K562 (cell line): Measurements from ENCODE around the gene STARD13. TPM values are rescaled to one million over a fixed set of nuclear protein-coding genes. Genes with fewer than 3 reads are reported as not detected.

Experiments used
- ATAC-seq: fragments of 200-7000 bp; cut with Tn5 transposase; 3 replicates; pipeline ENCODE4 v1.9.1; 2020; ENCODE audit warnings: moderate library complexity
- BruUV-seq: library from RNA; stranded (reverse); fragments of 400-500 nt; replicated peaks from 2 replicates; lab custom pipeline; 2021; lab: Mats Ljungman, UMichigan
- CTCF ChIA-PET: fragments of 300-600 bp; formaldehyde crosslinking; extraction: SDS; loops from one replicate; lab custom pipeline; 2021; ENCODE audit warnings: low intra/inter-chr PET ratio; lab: Yijun Ruan, JAX
- POLR2A ChIA-PET: fragments of 300-600, 350-650 bp; sonication (Branson Sonifier 250); formaldehyde crosslinking; extraction: SDS; loops from one replicate; lab custom pipeline; 2021; ENCODE audit warnings: antibody characterized with exemption, inconsistent platforms; lab: Yijun Ruan, JAX
- DNase-seq, 4 experiments: peaks; one replicate each; pipeline versions ENCODE4 v3.0.0 to v3.0.0-alpha.2; 2011 to 2018; ENCODE audit warnings: low spot score in 3 of 4, mixed read lengths in 3 of 4; ENCODE audit errors: extremely low read depth in 1 of 4
- FAIRE-seq: peaks from 2 replicates; lab custom pipeline; 2011; peaks lifted over from hg19 to GRCh38; lab: Jason Lieb, UNC
- H2AFZ ChIP-seq: 2 replicates; pipeline ENCODE4 v1.6.0; 2011; ENCODE audit warnings: low read depth, low read length, control low read depth, inconsistent platforms
- H3K27ac ChIP-seq: fragments of 200-600 bp; 3 replicates; pipeline ENCODE4 v1.8.0; 2011; ENCODE audit warnings: low read depth, mild to moderate bottlenecking, control low read depth, inconsistent platforms, low read length, moderate library complexity, mixed read lengths; ENCODE audit errors: extremely low read depth
- H3K27me3 ChIP-seq, 2 experiments: fragments of 300-600 bp in 1 of 2; 2 replicates in 1 of 2; 3 replicates in 1 of 2; pipeline versions ENCODE4 v1.6.0 to v1.8.0; 2011; ENCODE audit warnings: inconsistent platforms in 2 of 2, low read length in 2 of 2, mild to moderate bottlenecking in 1 of 2, mixed read lengths in 1 of 2, moderate library complexity in 1 of 2; ENCODE audit not compliant: control insufficient read depth in 2 of 2, insufficient read depth in 2 of 2
- H3K36me3 ChIP-seq: fragments of 300-600 bp; 3 replicates; pipeline ENCODE4 v1.8.0; 2011; ENCODE audit warnings: mild to moderate bottlenecking, low read length, inconsistent platforms; ENCODE audit not compliant: control insufficient read depth, insufficient read depth
- H3K4me1 ChIP-seq, 2 experiments: fragments of 200-600 bp in 1 of 2; replicated peaks in 1 of 2; 2 replicates in 1 of 2; 3 replicates in 1 of 2; pipeline versions ENCODE4 v1.5.1 to v1.8.0; 2011; ENCODE audit warnings: inconsistent platforms in 2 of 2, low read length in 2 of 2, mild to moderate bottlenecking in 1 of 2, mixed read lengths in 1 of 2, moderate library complexity in 1 of 2; ENCODE audit not compliant: control insufficient read depth in 2 of 2, insufficient read depth in 2 of 2
- H3K4me2 ChIP-seq: 2 replicates; pipeline ENCODE4 v1.6.1; 2011; ENCODE audit warnings: low read length, control low read depth, inconsistent platforms, mixed read lengths; ENCODE audit not compliant: insufficient read depth
- H3K4me3 ChIP-seq: fragments of 200-600 bp; sonication (generic), shearing (Covaris generic); 2 replicates; pipeline ENCODE4 v1.5.1; 2016; ENCODE audit warnings: control low read depth, inconsistent platforms
- H3K79me2 ChIP-seq: fragments of 200-600 bp; 3 replicates; pipeline ENCODE4 v1.8.0; 2011; ENCODE audit warnings: low read length, inconsistent platforms; ENCODE audit not compliant: control insufficient read depth, insufficient read depth
- H3K9ac ChIP-seq, 2 experiments: 2 replicates each; pipeline versions ENCODE4 v1.6.0 to v1.6.1; 2011; ENCODE audit warnings: low read depth in 2 of 2, low read length in 2 of 2, control low read depth in 1 of 2, inconsistent platforms in 1 of 2, mild to moderate bottlenecking in 1 of 2, mixed read lengths in 1 of 2; ENCODE audit not compliant: insufficient read depth in 1 of 2
- H3K9me1 ChIP-seq: one replicate; pipeline ENCODE4 v1.6.0; 2011; ENCODE audit warnings: inconsistent platforms, mild to moderate bottlenecking, low read length, moderate library complexity; ENCODE audit not compliant: control insufficient read depth, insufficient read depth
- H3K9me3 ChIP-seq: replicated peaks from 2 replicates; pipeline ENCODE4 v1.5.1; 2011; ENCODE audit warnings: low read depth, low read length, inconsistent platforms; ENCODE audit not compliant: control insufficient read depth, insufficient read depth
- H4K20me1 ChIP-seq: replicated peaks from 2 replicates; pipeline ENCODE4 v1.6.1; 2011; ENCODE audit warnings: low read length, inconsistent platforms, mixed read lengths; ENCODE audit not compliant: control insufficient read depth, insufficient read depth
- ETS1 ChIP-seq: conservative IDR thresholded peaks from 2 replicates; pipeline ENCODE4 v1.6.1; 2011; ENCODE audit warnings: low read depth, mild to moderate bottlenecking, low read length; ENCODE audit not compliant: control insufficient read depth
- HDAC6 ChIP-seq: IDR thresholded peaks from 2 replicates; pipeline ENCODE4 v1.6.1; 2012; ENCODE audit warnings: low read depth, mild to moderate bottlenecking, control low read depth, inconsistent platforms, low read length, moderate library complexity
- ID3 ChIP-seq, 2 experiments: fragments of 250-450 bp in 1 of 2; fragments of 450-650 bp in 1 of 2; sonication (Bioruptor Pico) in 1 of 2; IDR thresholded peaks; 2 replicates each; pipeline versions ENCODE4 v1.6.1 to v1.8.0; 2016 to 2021; ENCODE audit warnings: mild to moderate bottlenecking in 2 of 2, moderate library complexity in 2 of 2, missing compliant biosample characterization in 1 of 2, missing genetic modification characterization in 1 of 2
- PCBP1 ChIP-seq: fragments of 200-400 bp; formaldehyde crosslinking; IDR thresholded peaks from 2 replicates; pipeline ENCODE4 v1.6.1; 2018; ENCODE audit warnings: mild to moderate bottlenecking, low read depth, low read length; ENCODE audit not compliant: poor library complexity, severe bottlenecking
- PHB2 ChIP-seq: fragments of 450-650 bp; IDR thresholded peaks from 2 replicates; pipeline ENCODE4 v1.6.1; 2017; ENCODE audit warnings: low read depth
- PHTF2 ChIP-seq: fragments of 250-450 bp; sonication (Bioruptor Pico); IDR thresholded peaks from 2 replicates; pipeline ENCODE4 v1.5.0; 2021; ENCODE audit warnings: mild to moderate bottlenecking
- RBM39 ChIP-seq: fragments of 200-400 bp; formaldehyde crosslinking; optimal IDR thresholded peaks from 2 replicates; pipeline ENCODE3; 2018; ENCODE audit warnings: low read depth, low read length
- SLC30A9 ChIP-seq: fragments of 250-450 bp; sonication (Bioruptor Pico); IDR thresholded peaks from 2 replicates; pipeline ENCODE4 v1.8.0; 2022; ENCODE audit warnings: mild to moderate bottlenecking, moderate library complexity
- SRSF1 ChIP-seq: fragments of 200-400 bp; formaldehyde crosslinking; IDR thresholded peaks from 2 replicates; pipeline ENCODE4 v1.6.1; 2017; ENCODE audit warnings: mild to moderate bottlenecking, low read depth, low read length, moderate library complexity
- STAT5B ChIP-seq: fragments of 250-450 bp; sonication (Bioruptor Pico); IDR thresholded peaks from 2 replicates; pipeline ENCODE4 v1.8.0; 2021; ENCODE audit warnings: mild to moderate bottlenecking, inconsistent platforms
- ZNF124 ChIP-seq: sonication (generic); formaldehyde crosslinking; IDR thresholded peaks from 2 replicates; pipeline ENCODE4 v1.8.1; 2022; ENCODE audit warnings: missing genetic modification reagents
- ZNF140 ChIP-seq: fragments of 250-450 bp; sonication (Bioruptor Pico); IDR thresholded peaks from 2 replicates; pipeline ENCODE4 v1.8.0; 2021; ENCODE audit warnings: moderate library complexity, mild to moderate bottlenecking, inconsistent platforms
- WGBS: fragments of 100-300 bp; shearing (Covaris generic); methylation state at CpG from one replicate; pipeline ENCODE4 v1.1.6; 2016; ENCODE audit warnings: low coverage, mixed read lengths; ENCODE audit not compliant: insufficient coverage; ENCODE audit errors: missing lambda C conversion rate; 5-methylcytosine and 5-hydroxymethylcytosine counted together
- in situ Hi-C: fragments of 300-500 bp; cut with MboI; formaldehyde crosslinking; loops from 4 replicates; pipeline ENCODE4 v1.15.0; 2018; ENCODE audit warnings: inconsistent platforms, mixed read lengths
- intact Hi-C: fragments of 100-400 bp; cut with micrococcal nuclease; formaldehyde crosslinking; loops from 2 replicates; pipeline ENCODE4 v1.14.2; 2022
- polyA plus RNA-seq, 8 experiments: library from polyadenylated mRNA; depleted of rRNA in 4 of 8; stranded (reverse) in 5 of 8; unstranded in 3 of 8; fragments of >200 nt; fragmentation: Nextera tagmentation in 2 of 8; fragmentation: Illumina TruSeq in 1 of 8; extraction: Ambion mirVana in 2 of 8; extraction: Trizol in 1 of 8; gene quantifications; 2 replicates each; pipeline versions ENCODE4 v1.2.1 to v1.2.3, GENCODE V29; 2011 to 2014; ENCODE audit warnings: inconsistent platforms in 1 of 8, missing spikeins in 1 of 8
- total RNA-seq, 7 experiments: library from RNA; depleted of rRNA in 6 of 7; stranded (reverse); fragments of >200 nt in 6 of 7; fragmentation: Illumina TruSeq in 2 of 7; extraction: Trizol in 2 of 7; gene quantifications; 2 replicates each; pipeline versions ENCODE4 v1.2.1 to v1.2.3, GENCODE V29; 2011 to 2021; ENCODE audit warnings: low replicate concordance in 1 of 7
- TF ChIP-seq, protein P1 (sequence below): fragments of 250-450 bp; sonication (Bioruptor Pico); IDR thresholded peaks from 2 replicates; pipeline ENCODE4 v1.8.0; 2021; ENCODE audit warnings: moderate library complexity, mild to moderate bottlenecking, inconsistent platforms

Gene STARD13
- total and polyA plus RNA-seq, 9 of the 15 experiments (the other 6 are each of a cell fraction or from before 2014, with no cell fraction given), result 0.11 TPM; not detected in 8

GRCh38 chr13:33091415-33091774 lies 194.2 kb downstream of the STARD13 start (continued):
- TF ChIP-seq STAT5B (CRISPR knock-in tag), result no peak
- TF ChIP-seq ZNF140 (CRISPR knock-in tag), result no peak

DNA sequence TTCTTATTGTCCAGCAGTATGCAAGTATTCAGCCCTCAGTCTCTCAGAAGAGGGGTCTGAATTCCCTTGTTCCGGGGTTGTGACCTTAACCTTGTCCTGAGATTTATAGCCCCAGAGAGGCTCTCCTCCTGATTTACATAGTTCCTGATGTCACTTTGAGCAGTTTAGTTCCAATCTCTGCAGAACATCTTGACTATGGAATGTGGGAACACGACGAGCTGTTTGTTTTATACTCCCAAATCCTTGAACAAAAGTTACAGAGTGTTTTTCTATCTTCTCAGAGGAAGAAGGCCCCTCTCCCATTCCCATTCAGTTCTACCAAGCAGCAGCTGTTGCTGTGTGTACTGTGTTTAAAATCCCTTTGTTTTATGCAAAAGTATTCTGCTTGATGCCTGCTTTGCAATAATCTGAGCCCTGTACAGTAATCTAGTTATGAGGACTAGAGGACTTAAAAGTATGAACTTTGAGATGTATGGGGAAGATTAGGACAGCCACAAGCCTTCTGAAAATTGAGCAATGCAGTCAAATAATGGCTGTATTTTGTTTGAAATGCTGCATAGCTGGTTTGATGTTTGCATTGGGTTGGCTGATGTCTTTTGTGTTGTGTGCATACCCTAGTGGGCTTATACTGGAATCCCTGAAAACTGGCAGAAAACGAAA lies 194.7 kb downstream of the STARD13 start:
- DNase-seq (no peak), ATAC-seq (no peak), FAIRE-seq (no peak)
- 0% methylated on average over 4 of the region's 4 CpGs for WGBS
- H3K9me3 ChIP-seq, result no peaks in the 10 kb centered on the region
- ChIA-PET CTCF (no interaction called here), POLR2A (no interaction called here)
- H2AFZ ChIP-seq, result no peak overlapping the region
- intact Hi-C loops, result no loop called here
- H3K27me3 ChIP-seq, result peaks cover 0 to 5% of the 10 kb centered on the region in 2 experiments; a peak in 1 of 5 replicates
- H3K4me1 ChIP-seq, result no peaks in the 10 kb centered on the region
- H3K9ac ChIP-seq, result no peak overlapping the region
- no peak for TF ChIP-seq ZNF124 (CRISPR knock-in tag)
- no peak for TF ChIP-seq PHTF2 (CRISPR knock-in tag)
- no peak for TF ChIP-seq HDAC6
- TF ChIP-seq PCBP1, result no peak
- no peak for TF ChIP-seq ETS1
- no peak for TF ChIP-seq RBM39
- TF ChIP-seq SLC30A9, result no peak
- no peak for TF ChIP-seq PHB2
- no peak for TF ChIP-seq ID3 (CRISPR knock-in tag; IDR thresholded peaks at IDR 0.05)
- TF ChIP-seq ID3 (tag; IDR thresholded peaks at IDR 0.05), result no peak
- TF ChIP-seq, protein P1, sequence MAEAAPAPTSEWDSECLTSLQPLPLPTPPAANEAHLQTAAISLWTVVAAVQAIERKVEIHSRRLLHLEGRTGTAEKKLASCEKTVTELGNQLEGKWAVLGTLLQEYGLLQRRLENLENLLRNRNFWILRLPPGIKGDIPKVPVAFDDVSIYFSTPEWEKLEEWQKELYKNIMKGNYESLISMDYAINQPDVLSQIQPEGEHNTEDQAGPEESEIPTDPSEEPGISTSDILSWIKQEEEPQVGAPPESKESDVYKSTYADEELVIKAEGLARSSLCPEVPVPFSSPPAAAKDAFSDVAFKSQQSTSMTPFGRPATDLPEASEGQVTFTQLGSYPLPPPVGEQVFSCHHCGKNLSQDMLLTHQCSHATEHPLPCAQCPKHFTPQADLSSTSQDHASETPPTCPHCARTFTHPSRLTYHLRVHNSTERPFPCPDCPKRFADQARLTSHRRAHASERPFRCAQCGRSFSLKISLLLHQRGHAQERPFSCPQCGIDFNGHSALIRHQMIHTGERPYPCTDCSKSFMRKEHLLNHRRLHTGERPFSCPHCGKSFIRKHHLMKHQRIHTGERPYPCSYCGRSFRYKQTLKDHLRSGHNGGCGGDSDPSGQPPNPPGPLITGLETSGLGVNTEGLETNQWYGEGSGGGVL (CRISPR knock-in tag), result no peak
- TF ChIP-seq SRSF1, result no peak
- H4K20me1 ChIP-seq, result no peaks in the 10 kb centered on the region
- no peak overlapping the region for H3K4me2 ChIP-seq
- no peak overlapping the region for H3K4me3 ChIP-seq
- H3K9me1 ChIP-seq, result no peaks in the 10 kb centered on the region
- no peaks in the 10 kb centered on the region for H3K79me2 ChIP-seq
- H3K36me3 ChIP-seq, result no peaks in the 10 kb centered on the region
- in situ Hi-C loops, result no loop called here
- H3K27ac ChIP-seq, result no peak overlapping the region
- BruUV-seq, result no TSS peak
